ENCODE measurements around the gene PRDM13.

DNA sequence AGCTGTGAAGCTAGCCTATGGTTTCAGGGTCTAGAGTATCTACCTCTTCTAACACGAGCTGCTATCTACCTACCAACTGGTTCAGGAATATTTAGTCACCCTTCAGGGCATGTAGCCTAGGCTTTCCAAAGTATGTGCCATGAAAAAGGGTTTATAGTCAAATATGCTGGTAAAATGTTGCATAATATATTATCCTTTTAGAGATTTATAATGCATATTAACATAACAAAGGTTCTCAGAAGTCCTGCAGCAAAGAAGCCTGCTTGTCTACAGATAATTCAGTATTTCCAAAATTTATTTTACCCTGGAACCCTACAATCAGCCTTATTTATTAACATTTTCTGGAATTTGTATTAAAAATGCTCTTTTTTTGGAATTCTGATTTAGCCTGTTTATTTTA, 56.0 kb downstream of the PRDM13 start:
- TF ChIP-seq GATA3 (IDR thresholded peaks at IDR 0.05; ENCODE audit: borderline replicate concordance) (no peak), HDAC2 (IDR thresholded peaks at IDR 0.05) (no peak), POLR2A (IDR thresholded peaks at IDR 0.05; ENCODE audit: low read length) (no peak), RAD21 (conservative IDR thresholded peaks at IDR 0.05 in 1 of 2, IDR thresholded peaks at IDR 0.05 in 1 of 2) (no peak), BHLHE40 (IDR thresholded peaks at IDR 0.05; ENCODE audit: low read depth, low read length) (no peak), MAZ (IDR thresholded peaks at IDR 0.05; ENCODE audit: borderline replicate concordance, low read depth, low read length) (no peak), RARB (CRISPR knock-in tag; IDR thresholded peaks at IDR 0.05) (no peak), MAFK (IDR thresholded peaks at IDR 0.05; ENCODE audit: partially characterized antibody) (no peak), ELK1 (IDR thresholded peaks at IDR 0.05; ENCODE audit: low read depth, low read length) (no peak), EP300 (IDR thresholded peaks at IDR 0.05) (no peak), ESRRA (IDR thresholded peaks at IDR 0.05; ENCODE audit: borderline replicate concordance, low read length) (no peak), HOXA7 (CRISPR knock-in tag; IDR thresholded peaks at IDR 0.05) (no peak)
- TF ChIP-seq, protein P1, sequence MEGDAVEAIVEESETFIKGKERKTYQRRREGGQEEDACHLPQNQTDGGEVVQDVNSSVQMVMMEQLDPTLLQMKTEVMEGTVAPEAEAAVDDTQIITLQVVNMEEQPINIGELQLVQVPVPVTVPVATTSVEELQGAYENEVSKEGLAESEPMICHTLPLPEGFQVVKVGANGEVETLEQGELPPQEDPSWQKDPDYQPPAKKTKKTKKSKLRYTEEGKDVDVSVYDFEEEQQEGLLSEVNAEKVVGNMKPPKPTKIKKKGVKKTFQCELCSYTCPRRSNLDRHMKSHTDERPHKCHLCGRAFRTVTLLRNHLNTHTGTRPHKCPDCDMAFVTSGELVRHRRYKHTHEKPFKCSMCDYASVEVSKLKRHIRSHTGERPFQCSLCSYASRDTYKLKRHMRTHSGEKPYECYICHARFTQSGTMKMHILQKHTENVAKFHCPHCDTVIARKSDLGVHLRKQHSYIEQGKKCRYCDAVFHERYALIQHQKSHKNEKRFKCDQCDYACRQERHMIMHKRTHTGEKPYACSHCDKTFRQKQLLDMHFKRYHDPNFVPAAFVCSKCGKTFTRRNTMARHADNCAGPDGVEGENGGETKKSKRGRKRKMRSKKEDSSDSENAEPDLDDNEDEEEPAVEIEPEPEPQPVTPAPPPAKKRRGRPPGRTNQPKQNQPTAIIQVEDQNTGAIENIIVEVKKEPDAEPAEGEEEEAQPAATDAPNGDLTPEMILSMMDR (IDR thresholded peaks at IDR 0.05): no peak
- TF ChIP-seq, protein P2, sequence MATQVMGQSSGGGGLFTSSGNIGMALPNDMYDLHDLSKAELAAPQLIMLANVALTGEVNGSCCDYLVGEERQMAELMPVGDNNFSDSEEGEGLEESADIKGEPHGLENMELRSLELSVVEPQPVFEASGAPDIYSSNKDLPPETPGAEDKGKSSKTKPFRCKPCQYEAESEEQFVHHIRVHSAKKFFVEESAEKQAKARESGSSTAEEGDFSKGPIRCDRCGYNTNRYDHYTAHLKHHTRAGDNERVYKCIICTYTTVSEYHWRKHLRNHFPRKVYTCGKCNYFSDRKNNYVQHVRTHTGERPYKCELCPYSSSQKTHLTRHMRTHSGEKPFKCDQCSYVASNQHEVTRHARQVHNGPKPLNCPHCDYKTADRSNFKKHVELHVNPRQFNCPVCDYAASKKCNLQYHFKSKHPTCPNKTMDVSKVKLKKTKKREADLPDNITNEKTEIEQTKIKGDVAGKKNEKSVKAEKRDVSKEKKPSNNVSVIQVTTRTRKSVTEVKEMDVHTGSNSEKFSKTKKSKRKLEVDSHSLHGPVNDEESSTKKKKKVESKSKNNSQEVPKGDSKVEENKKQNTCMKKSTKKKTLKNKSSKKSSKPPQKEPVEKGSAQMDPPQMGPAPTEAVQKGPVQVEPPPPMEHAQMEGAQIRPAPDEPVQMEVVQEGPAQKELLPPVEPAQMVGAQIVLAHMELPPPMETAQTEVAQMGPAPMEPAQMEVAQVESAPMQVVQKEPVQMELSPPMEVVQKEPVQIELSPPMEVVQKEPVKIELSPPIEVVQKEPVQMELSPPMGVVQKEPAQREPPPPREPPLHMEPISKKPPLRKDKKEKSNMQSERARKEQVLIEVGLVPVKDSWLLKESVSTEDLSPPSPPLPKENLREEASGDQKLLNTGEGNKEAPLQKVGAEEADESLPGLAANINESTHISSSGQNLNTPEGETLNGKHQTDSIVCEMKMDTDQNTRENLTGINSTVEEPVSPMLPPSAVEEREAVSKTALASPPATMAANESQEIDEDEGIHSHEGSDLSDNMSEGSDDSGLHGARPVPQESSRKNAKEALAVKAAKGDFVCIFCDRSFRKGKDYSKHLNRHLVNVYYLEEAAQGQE (IDR thresholded peaks at IDR 0.05): no peak

Measured in A549 (cell line).